Measurements from ENCODE around the gene TCTA. TPM values are rescaled to one million over a fixed set of nuclear protein-coding genes. Genes with fewer than 3 reads are reported as not detected.

Gene TCTA
- polyA plus RNA-seq, 1 donor (not counting 4 experiments of a cell fraction or from before 2014, with no cell fraction given): 16.5 TPM

DNA sequence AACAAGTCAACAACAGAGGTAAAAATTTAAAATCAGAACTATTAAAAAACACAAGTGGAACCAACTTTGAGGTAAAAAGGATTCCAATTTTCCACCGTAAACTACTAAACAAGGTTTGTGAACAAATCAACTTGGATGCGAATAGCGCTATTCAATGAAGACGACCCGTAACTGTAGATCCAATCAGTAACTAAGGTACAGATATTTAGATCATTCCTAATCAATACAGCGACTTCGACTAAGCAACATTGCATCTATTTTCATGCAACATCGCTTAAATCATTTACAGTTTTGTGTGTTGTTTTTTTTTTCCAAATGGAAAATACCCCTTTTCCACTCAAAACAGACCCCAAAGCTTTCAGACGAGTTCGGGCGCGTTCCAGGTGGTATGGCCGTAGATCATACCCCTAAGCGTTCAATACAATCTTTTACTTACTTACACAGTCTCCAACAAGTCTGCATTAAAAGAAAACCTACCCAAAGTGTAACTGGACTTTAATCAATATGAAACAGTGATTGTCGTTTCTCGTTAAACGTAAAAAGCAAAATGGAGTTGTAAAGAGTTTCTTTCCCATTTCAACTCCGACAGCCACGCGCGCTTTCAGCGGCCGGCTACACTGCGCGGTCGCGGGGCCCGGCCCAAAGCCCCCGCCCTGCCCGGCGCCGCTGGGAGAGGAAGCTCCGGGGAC, 1.2 kb upstream of the TCTA start:
- Histone ChIP-seq H3K9me1 (ENCODE audit: control insufficient read depth, extremely low read depth, insufficient read depth, low read length) (peaks cover 4% of the 10 kb centered on the region), H3K27me3 (ENCODE audit: control insufficient read depth, extremely low read depth, insufficient read depth, low read length) (no peaks in the 10 kb centered on the region), H4K20me1 (ENCODE audit: control insufficient read depth, extremely low read depth, insufficient read depth, low read length) (peaks cover 28% of the 10 kb centered on the region), H3K9ac (ENCODE audit: control insufficient read depth, extremely low read depth, insufficient read depth, low read length) (peak overlapping the region; percentile 92), H3K4me3 (ENCODE audit: control insufficient read depth in 2 of 3, extremely low read depth in 1 of 3, insufficient read depth in 2 of 3, low read depth in 1 of 3, low read length in 3 of 3) (peak overlapping the region; percentile 70 to 94 (median 93)), H3K4me2 (ENCODE audit: control insufficient read depth, extremely low read depth, insufficient read depth, low read depth, low read length) (peak overlapping the region; percentile 85), H3K27ac (ENCODE audit: control insufficient read depth, insufficient read depth, low read length) (peak overlapping the region; percentile 88), H2AFZ (ENCODE audit: control insufficient read depth, low read length) (no peak overlapping the region), H3K36me3 (ENCODE audit: control insufficient read depth in 2 of 2, extremely low read depth in 1 of 2, insufficient read depth in 2 of 2, low read length in 2 of 2) (peaks cover 8 to 10% of the 10 kb centered on the region in 2 experiments), H3K4me1 (ENCODE audit: control insufficient read depth, extremely low read depth, insufficient read depth, low read length) (peaks cover 29% of the 10 kb centered on the region), H3K79me2 (ENCODE audit: control insufficient read depth, insufficient read depth, low read length) (peaks cover 72% of the 10 kb centered on the region), H3K9me3 (ENCODE audit: control insufficient read depth, low read depth, low read length) (no peaks in the 10 kb centered on the region)
- dilution Hi-C loops (cut with MboI; ENCODE audit: extremely low pct_ligation_motif_present, low sequenced_read_pairs): no loop called here
- DNase-seq (ENCODE audit: low read depth, low spot score) (no peak), FAIRE-seq (no peak)
- TF ChIP-seq EZH2 (IDR thresholded peaks at IDR 0.05; ENCODE audit: low read length): no peak

- Histone ChIP-seq H3K4me1 (ENCODE audit: control insufficient read depth, extremely low read depth, insufficient read depth, low read length) (peaks cover 23% of the 10 kb centered on the region), H3K9ac (ENCODE audit: control insufficient read depth, extremely low read depth, insufficient read depth, low read length) (peak overlapping the region; percentile 92), H4K20me1 (ENCODE audit: control insufficient read depth, extremely low read depth, insufficient read depth, low read length) (peaks cover 23% of the 10 kb centered on the region), H3K27me3 (ENCODE audit: control insufficient read depth, extremely low read depth, insufficient read depth, low read length) (no peaks in the 10 kb centered on the region), H3K9me1 (ENCODE audit: control insufficient read depth, extremely low read depth, insufficient read depth, low read length) (peaks cover 2% of the 10 kb centered on the region), H3K27ac (ENCODE audit: control insufficient read depth, insufficient read depth, low read length) (peak overlapping the region; percentile 88), H3K79me2 (ENCODE audit: control insufficient read depth, insufficient read depth, low read length) (peaks cover 67% of the 10 kb centered on the region), H3K9me3 (ENCODE audit: control insufficient read depth, low read depth, low read length) (no peaks in the 10 kb centered on the region), H3K36me3 (ENCODE audit: control insufficient read depth in 2 of 2, extremely low read depth in 1 of 2, insufficient read depth in 2 of 2, low read length in 2 of 2) (peaks cover 10 to 13% of the 10 kb centered on the region in 2 experiments), H2AFZ (ENCODE audit: control insufficient read depth, low read length) (no peak overlapping the region), H3K4me2 (ENCODE audit: control insufficient read depth, extremely low read depth, insufficient read depth, low read depth, low read length) (no peak overlapping the region), H3K4me3 (ENCODE audit: control insufficient read depth in 2 of 3, extremely low read depth in 1 of 3, insufficient read depth in 2 of 3, low read depth in 1 of 3, low read length in 3 of 3) (peak overlapping the region; percentile 70 to 94 (median 93))
- no peak for DNase-seq (ENCODE audit: low read depth, low spot score)
- no peak for TF ChIP-seq EZH2 (IDR thresholded peaks at IDR 0.05; ENCODE audit: low read length)
- TF ChIP-seq, protein P1, sequence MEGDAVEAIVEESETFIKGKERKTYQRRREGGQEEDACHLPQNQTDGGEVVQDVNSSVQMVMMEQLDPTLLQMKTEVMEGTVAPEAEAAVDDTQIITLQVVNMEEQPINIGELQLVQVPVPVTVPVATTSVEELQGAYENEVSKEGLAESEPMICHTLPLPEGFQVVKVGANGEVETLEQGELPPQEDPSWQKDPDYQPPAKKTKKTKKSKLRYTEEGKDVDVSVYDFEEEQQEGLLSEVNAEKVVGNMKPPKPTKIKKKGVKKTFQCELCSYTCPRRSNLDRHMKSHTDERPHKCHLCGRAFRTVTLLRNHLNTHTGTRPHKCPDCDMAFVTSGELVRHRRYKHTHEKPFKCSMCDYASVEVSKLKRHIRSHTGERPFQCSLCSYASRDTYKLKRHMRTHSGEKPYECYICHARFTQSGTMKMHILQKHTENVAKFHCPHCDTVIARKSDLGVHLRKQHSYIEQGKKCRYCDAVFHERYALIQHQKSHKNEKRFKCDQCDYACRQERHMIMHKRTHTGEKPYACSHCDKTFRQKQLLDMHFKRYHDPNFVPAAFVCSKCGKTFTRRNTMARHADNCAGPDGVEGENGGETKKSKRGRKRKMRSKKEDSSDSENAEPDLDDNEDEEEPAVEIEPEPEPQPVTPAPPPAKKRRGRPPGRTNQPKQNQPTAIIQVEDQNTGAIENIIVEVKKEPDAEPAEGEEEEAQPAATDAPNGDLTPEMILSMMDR (optimal IDR thresholded peaks at IDR 0.05 in 1 of 3, IDR thresholded peaks at IDR 0.05 in 1 of 3, conservative IDR thresholded peaks at IDR 0.05 in 1 of 3; ENCODE audit: extremely low read depth in 1 of 3, insufficient read depth in 2 of 3, low read length in 3 of 3): no peak
- dilution Hi-C loops (cut with MboI; ENCODE audit: extremely low pct_ligation_motif_present, low sequenced_read_pairs): no loop called here
- no peak for FAIRE-seq
These were observed 672 bp upstream of the TCTA start for GRCh38 chr3:49411535-49411967.

Data from keratinocyte (primary cell).